NCI-H524 (cell line): Measurements from ENCODE around the gene TUT4.

Experiments
- DNase-seq, 2 experiments: peaks; one replicate each; lab custom pipeline; 2025; lab: John Stamatoyannopoulos, UW

TUT4 gene

DNA sequence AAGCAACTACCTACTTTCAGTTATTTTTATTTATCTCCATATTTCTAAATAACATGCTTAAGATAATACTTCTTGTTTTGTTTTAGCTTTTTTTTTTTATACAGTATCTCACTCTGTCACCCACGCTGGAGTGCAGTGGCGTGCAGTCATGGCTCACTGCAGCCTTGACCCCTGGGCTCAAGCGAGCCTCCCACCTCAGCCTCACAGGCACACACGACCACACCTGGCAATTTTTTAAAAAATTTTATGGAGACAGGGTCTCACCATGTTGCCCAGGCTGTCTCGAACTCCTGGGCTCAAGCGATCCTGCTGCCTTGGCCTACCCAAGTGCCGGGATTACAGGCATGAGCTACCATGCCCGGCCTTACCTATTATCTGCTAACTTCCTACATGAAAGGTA, 20.6 kb downstream of the TUT4 start:
- no peak for DNase-seq

DNA sequence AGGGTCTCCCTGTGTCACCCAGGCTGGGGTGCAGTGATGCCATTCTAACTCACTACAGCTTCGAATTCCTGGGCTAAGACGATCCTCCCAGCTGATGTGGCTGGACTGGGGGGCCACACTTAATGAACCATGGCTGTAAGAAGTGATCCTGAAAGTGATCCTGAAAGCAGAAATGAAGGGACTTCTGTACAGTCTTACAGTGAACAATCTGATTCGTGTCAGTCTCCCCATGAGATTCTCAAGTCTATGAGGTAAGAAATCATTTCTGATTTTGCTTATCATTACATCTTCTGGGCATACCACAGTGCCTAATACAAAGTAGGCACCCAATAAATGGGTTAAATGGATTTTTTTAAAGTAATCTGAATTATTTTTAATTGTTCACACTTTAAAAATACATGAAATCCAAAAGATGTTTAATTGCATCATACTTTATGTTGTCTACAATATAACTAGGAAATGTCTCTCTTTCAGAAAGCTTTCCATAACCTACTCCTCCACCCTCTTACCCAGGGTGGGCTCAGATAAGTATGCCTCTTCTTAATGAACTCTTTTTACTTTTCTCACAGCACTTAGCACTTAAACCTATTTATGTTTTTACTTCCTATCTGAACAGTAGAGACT, 21.5 kb downstream of the TUT4 start:
- DNase-seq, result no peak

DNA sequence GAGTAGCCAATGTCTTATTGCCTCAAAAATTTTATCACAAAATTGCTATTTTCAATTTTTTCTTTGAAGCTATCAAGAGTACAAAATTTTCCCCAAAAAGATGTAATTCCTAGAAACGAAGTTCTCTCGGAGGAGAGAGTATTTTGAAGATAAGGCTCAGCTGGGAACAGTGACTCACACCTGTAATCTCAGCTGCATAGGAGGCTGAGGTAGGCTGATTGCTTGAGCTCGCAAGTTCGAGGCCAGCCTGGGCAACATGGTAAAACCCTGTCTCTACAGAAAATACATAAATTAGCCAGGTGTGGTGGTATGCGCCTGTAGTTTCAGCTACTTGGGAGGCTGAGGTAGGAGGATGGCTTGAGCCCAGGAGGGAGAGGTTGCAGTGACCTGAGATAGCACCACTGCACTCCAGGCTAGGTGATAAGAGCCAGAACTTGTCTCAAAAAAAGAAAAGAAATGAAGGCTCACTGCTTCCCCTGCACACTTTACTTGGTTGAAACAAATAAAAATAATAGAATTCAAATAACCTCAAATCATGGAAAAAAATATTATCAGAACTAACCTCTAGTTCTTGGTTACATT, 22.2 kb downstream of the TUT4 start:
- DNase-seq, result no peak

DNA sequence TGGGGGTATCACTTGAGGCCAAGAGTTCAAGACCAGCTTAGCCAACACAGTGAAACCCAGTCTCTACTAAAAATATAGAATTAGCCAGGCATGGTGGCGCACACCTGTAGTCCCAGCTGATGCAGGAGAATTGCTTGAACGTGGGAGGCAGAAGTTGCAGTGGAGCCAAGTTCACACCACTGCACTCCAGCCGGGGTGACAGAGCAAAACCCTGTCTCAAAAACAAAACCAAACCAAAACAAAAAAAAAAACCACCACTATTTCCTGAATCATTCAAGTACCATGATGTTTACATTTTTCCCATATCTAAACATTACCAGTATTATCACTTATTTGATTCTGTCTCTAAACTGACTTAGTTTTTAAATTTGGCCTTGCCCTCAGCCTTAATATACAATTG, 29.5 kb downstream of the TUT4 start:
- DNase-seq, result no peak

DNA sequence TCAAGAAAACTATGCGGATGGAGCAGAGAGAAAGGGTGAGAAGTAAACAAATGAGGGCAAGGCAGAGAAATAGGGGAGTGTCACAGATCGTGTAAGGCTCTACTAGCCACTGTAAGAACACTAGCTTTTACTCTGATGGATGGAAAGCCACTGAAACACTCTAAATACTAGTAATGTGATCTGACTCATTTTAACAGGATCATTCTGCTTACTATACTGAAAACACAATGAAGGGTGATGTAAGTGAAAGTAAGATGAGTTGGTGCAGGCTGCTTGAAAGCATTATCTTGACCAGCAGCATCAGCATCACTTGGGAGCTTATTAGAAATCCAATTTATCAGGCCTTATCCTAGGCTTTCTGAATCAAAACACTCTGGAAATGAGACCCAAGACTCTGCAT, 32.7 kb downstream of the TUT4 start:
- DNase-seq, result peak in 1 of 2 experiments; percentile 3

DNA sequence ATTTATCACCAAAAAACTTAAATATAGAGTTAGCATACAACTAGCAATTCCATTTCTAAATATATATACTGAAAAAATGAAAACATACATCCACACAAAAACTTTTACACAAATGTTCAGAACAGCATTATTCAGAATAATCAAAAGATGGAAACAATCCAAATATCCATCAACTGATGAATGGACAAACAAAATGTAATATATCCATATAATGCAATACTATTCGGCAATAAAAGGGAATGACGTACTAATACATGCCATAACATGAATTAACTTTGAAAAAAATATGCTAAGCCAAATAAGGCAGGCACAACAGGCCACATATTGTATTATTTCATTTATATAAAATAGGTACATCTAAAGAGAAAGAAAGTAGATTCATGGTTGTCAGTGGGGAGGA, 33.9 kb downstream of the TUT4 start:
- no peak for DNase-seq

DNA sequence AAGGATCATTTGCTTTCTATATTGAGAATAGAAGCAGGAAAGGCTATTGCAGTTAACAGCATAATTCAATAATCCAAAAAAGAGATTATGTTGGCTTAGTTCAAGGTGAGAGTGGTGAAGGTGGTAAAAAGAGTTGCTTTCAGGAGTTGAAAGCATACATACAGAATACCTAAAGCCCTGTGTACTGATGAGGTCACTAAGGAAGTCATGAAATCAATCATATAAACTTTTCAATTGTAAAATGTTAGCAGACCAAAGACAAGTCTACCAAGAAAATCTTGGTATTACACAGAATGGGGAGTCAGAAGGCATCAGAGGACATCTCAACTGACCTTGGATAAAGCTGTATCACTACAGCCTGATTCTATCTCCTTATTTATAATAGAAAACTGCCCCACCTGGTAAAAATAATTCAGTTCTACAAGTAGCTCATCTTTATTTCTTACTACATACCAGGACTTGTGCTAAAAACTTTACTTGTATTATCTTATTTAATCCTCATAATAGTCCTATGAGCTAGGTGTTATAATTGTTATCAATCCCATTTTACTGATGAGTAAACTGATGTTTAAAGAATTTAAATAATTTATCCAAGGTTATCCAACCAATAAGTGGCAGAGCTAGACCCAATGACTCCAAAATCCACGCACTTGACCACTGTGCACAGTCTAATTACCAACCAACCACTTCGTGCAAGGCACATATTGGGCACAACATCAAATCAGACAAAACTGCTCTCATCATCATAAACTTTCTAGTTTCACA, 40.9 kb downstream of the TUT4 start:
- no peak for DNase-seq

DNA sequence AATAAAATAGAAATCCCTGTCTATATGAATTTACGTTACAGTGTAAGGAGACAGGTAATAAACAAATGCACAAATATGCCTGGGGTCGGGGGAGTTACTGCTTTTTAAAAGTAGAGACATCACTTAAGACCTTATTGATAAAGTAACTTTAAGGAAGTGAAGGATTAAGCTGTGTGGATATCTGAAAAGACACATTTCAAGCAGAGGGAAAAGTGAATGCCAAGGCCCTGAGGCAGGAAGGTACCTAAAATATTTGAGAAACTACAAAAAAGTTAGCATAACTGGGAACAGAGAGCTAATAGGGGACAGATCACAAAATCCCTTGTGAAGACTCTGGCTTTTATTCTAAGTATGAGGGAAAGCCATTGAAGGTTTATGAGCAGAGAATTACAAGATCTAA, 41.5 kb downstream of the TUT4 start:
- DNase-seq, result no peak

DNA sequence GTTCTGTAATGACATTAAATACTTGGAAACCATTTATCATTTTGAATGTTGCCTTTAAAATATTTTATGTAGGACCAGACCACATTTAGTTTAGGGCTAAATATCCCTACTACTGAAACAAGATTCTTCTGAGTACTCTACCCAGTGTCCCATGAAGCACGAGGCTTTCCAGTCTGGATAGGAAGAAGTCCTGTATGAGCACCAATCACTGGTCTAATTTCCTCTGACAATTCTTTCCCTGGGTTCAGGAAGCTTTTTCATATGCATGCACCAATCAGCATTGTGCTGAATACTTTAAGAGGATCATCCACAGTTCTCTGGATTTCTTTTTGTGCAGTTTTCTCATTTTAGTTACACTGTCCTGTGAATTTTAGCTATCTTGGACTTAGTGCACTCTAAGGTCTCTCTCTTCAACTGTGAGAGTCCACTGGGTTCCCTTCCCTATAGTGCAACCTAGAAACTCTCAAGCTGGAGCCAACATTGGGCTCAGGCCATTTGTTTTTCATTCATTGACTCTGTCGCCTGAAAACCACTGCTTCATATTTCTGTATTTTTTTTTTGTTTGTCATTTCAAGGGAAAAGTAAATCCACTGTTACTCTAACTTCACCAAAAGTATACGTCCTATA, 45.9 kb downstream of the TUT4 start:
- DNase-seq, result no peak

DNA sequence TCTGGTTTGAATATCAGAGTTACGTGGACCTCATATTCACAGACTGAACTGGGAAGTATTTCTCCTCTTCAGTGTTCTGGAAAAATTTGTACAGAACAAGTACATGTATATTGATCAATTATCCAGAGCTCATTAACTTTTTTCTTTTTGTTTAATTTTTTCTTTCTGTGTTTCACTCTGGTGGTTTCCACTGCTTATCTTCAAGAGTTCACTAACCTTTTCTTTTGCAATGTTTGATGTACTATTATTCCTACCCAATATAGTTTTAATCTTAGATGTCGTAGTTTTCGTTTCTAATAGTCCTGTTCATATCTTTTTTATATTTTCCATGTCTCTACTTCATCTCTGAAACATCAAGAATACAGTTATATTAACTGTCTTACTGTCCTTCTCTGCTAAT, 46.5 kb downstream of the TUT4 start:
- no peak for DNase-seq

DNA sequence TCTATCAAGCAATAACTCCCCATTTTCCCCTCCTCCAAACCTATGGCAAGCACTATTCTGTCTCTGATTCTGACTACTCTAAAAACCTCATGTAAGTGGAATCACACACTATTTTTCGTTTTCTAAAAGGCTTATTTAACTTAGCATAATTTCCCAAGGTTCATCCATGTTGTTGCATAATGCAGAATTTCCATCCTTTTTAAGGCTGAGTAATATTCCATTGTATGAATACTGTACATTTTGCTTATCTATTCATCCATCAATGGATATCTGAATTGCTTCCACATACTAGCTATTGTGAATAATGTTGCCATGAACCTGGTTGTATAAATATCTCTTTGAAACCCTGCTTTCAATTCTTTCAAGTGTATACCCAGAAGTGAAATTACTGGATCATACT, 48.2 kb downstream of the TUT4 start:
- DNase-seq, result no peak

DNA sequence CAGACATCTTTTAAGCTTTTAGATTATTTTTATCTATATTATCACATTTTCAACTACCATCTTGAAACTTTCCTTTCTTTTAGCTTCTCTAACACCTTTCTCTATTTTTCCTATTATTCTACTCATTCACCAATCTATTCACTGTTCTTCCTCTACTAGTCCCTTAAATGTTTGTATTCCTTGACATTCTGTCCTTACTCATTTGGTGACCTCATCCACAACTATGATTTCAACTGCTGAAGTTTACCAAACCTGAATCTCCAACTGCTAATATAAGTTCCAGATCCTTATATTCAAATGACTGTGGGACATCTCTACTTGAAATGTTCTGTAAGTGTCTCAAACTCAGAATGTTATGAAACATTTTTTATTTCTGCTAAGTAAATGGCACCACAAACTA, 49.2 kb downstream of the TUT4 start:
- DNase-seq, result no peak

DNA sequence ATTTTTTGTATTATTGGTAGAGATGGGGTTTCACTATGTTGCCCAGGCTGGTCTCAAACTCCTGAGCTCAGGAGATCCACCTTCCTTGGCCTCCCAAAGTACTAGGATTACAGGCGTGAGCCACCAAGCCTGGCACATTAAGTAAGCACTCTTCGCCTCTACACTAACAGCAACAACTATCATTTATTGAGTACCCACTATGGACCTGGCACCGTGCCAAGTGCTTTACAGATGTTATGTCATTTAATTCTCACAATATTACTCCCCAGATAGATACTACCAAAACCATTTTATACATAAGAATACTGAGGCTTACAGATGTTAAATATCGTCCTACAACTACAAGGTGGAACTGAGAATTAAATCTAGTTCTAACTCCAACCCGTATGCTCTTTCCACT, 50.1 kb downstream of the TUT4 start:
- DNase-seq, result no peak

DNA sequence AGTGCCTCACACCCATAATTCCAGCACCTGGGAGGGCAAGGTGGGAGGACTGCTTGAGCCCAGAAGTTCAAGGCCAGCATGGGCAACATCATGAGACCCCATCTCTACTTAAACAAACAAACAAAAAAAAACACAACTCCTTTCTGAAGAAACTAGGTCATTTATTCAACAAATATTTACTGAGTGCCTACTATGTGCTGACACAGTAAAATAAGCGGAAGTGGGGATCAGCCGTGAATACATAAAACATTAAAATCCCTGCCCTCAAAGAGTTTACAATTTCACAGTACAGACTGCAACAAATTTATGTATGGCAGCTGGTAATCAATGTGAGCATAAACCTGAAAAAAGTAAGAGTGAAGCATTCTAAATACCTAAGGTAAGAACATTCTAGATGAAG, 65.3 kb downstream of the TUT4 start:
- DNase-seq, result no peak

DNA sequence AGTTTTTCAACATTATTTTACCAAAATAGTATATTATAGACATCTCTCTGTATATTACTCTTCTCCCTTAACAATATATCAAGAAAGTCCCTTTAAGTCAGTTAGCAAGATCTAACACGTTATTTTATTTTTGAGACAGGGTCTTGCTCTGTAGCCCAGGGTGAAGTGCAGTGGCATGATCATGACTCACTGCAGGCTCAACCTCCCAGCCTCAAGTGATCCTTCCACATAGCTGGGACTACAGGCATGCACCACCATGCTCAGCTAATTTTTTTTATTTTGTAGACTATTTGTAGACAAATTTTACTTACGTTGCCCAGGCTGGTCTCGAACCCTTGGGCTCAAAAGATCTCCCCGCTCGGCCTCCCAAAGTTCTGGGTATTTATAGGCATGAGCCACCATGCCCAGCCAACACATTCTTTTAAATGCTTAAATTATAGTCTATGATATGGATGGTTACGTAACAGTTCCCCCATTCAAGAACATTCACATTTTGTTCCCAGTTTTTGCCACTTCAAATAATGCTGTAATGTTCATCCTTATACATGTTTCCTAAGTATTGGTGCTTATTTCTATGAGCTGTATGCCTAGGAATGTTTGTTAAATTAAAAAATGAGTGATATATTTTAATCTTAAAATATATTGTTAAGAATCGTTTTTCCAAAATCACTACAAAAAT, 70.4 kb downstream of the TUT4 start:
- no peak for DNase-seq

DNA sequence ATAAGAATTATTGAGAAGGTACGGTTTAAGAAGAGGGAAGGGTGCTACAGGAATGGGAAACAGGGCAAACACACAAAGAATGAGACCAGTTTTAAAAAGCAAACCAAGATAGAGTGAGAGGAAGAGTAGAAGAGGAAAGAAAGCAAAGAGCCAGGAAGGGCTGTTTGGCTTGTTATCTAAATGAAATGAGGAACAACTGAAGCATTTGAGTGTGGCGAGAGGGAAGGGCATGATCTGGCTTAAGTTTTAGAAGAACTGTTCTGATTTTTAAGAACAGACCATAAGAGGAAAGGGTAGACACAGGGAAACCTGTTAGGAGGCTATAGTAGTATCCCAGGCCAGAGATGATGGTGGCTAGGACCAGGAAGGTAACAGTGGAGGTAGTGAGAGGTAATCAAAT, 73.8 kb downstream of the TUT4 start:
- no peak for DNase-seq

DNA sequence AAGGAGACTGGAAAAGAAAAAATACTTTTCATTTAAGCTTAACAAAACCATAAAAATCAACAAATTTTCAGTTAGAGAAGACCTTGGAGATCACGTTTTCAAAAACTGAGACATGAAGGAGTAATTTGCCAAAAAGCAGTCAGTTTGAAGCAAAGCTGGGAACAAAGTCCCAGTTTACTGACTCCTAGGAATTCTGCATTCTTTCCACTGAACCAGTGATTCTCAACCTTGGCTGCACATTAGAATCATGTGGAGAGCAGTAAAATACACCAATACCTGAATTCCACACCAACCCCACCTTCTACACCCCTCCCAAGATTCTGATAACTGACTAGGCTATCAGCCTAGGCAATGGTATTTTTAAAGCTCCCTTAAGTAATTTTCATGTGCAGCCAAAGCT, 75.0 kb downstream of the TUT4 start:
- DNase-seq, result no peak

DNA sequence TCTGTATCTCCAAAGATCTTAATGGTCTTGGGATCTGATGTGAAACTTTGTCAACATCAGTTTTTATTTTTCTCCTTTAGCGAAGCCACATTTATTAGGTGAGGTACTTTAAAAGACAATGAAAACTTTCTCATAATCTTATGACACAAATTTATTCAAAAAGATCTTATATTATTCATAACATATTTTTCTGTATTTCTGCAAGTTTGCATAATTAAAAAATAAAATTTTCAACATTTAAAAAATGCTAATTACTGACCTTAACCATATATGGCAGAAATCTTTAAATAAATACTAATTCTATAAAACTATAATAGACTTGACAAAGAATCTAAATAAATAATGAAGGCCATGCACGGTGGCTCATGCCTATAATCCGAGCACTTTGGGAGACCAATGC, 75.9 kb downstream of the TUT4 start:
- DNase-seq, result no peak

DNA sequence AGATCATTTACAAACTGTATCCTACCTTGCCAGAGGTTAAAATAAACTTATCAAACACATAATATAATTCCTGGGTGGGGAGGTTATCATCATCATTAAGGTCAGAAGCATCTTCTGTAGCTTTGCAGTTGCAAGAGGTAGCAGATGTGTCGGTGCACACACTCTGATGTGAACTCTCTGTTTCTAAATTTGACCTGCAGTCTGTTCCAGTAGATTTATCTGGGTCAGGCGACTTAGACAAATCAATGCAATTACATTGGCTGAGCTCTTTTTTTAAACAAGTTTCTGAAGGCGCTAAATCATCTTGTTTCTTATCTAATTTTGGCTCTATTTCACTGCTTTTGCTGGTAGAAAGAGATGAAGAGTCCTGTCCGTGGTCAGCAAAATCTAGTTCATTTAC, 78.1 kb downstream of the TUT4 start:
- no peak for DNase-seq

DNA sequence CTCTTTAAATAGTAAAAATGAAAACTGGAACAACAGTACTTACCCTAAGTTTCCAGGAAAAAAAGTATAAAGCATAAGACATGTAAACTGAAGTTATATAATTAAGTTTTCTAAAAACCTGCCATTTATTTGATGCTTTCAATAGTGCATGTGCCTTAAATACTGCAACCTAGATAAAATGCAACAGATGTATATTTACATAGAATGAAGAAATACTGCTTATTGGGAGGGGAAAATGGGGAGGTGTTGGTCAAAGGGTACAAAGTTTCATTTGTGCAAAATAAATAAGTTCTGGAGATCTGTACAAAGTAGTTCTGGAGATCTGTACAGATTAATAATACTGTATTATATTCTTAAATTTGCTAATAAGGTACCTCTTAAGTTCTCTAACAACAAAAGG, 79.9 kb downstream of the TUT4 start:
- DNase-seq, result no peak

DNA sequence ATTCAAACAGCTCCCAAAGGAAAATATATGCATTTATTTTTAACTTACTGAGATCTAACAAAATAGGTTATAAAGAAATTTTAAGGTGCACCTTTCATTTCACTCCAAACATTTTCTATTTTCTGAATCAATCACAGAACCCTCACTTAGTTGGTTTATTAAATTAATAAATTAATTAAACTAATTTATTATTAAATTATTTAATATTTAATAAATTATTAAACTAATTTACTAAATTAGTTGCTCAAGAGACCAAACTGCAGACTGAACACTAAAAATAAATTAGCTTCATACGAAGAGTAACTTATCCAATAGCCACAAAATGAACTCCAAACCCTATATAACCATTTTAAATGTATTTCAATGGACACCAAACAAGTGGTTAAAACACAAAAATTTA, 80.5 kb downstream of the TUT4 start:
- DNase-seq, result no peak

DNA sequence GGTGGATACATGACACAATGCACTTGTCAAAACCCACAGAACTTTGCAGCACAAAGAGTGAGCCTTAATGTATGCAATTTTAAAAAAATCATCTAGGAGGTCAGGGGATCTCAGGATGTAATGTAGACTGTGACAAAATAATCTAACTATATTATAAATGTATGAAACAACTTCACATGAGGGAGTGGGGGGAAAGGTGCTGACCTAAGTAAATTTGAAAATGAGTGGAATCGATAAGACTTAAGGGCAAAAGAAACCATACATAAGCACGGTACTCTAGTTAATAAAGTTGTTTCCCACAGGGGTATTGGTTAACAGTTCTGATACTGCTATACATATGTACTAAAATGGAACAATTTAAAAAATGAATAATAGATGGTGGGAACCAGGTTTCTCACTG, 83.8 kb downstream of the TUT4 start:
- DNase-seq, result no peak

DNA sequence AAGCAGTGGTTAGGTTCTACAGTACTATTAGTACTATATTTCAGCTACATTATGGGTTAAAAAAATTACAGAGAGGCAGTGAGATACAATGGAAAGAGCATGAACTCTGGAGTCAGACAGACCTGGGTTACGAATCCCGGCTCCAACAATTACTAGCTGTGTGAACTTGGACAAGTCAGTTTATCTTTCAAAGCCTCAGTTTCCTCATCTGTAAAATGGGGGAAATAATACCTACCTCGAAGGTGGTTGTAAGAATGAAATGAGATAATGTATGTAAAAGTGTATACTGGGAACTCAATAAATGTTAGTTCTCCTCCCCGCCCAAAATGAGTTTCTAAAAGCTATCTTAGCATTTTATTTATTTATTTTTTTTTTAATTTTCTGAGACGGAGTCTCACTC, 89.0 kb downstream of the TUT4 start:
- DNase-seq, result no peak
